SW480 (cell line): Measurements from ENCODE around the gene CRYBG1.
"Not testable (repeated sequence)": the region's sequence is repeated elsewhere in the genome, so short reads cannot be mapped to it uniquely, and the experiment has no call there.

Experiments
- DNase-seq: peaks from one replicate; pipeline ENCODE4 v3.0.0-alpha.2; 2016; ENCODE audit warnings: low spot score

The CRYBG1 gene

DNA sequence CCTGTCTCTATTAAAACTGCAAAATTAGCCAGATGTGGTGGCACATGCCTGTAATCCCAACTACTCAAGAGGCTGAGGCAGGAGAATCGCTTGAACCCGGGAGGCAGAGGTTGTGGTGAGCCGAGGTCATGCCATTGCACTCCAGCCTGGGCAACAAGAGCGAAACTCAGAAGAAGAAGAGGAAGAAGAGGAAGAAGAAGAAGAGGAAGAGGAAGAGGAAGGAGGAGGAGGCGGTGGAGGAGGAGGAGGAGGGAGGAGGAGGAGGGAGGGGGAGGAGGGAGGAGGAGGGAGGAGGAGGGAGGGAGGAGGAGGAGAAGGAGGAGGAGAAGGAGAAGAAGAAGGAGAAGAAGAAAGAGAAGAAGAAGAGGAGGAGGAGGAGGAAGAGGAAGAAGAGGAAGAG, 228.4 kb downstream of the CRYBG1 start:
- not testable (repeated sequence) for DNase-seq

DNA sequence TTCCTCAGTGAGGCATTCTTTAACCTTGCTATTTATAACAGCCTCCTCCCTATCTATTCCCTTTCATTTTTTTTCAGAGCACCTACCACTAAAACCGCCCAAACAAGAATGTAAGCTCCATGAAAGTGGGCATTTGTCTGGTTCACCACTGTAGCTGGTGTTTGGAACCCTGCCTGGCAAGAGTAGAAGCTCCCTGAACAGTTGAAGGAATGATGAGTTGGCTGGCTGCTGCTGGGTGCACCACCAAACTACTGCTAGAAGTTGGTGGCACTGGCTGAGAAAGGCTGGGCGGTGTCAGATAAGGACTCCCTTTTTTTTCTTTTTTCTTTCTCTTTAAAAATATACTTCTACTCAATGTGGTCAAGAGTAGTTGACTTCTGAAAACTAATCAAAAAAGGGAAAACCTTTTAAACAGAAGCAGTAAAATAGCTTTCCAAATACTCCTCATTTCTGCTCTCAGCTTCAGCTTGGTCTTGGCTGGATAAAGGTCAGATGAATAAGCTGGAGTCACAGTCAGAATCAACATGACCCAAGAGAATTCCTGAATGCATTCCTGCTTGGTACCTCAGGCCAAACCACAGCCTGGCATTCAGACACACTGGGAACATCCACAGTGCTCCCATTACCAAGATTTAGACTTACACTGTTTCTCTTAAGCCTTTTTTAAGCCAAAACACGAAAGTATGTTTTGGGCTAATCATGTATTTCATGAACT, 230.8 kb downstream of the CRYBG1 start:
- DNase-seq, result peak; percentile 3

DNA sequence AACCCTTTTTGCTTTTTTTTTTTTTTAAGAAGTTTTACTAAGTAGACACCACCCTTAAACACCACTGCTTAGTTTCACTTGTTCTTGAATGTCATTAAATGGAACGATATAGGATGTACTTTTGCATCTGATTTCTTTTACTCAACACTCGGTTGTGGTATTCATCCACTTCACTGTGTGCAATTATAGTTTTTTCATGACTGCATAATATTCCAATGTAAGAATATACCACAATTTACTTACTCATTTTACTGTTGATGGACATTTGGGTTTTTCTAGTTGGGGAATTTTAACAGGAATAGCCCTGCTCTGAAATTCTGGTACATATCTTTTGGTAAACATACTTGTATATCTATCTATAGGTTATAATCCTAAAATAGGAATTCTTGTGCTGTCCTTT, 238.9 kb downstream of the CRYBG1 start:
- DNase-seq, result no peak

DNA sequence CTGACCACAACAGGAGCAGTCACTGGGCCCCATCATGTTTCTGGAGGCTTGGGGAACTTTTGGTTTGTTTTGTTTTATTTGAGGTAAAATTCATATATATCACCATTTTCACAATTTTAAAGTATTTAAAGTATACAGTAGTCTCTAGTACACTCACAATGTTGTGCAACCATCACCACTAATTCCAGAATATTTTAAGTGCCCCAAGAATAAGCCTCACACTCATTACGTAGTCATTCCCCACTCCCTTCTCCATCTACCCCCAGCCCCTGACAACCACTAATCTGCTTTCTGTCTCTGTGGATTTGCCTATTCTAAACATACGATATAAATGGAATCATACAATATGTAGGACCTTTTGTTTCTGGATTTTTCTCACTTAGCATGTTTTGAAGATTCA, 239.8 kb downstream of the CRYBG1 start:
- no peak for DNase-seq

DNA sequence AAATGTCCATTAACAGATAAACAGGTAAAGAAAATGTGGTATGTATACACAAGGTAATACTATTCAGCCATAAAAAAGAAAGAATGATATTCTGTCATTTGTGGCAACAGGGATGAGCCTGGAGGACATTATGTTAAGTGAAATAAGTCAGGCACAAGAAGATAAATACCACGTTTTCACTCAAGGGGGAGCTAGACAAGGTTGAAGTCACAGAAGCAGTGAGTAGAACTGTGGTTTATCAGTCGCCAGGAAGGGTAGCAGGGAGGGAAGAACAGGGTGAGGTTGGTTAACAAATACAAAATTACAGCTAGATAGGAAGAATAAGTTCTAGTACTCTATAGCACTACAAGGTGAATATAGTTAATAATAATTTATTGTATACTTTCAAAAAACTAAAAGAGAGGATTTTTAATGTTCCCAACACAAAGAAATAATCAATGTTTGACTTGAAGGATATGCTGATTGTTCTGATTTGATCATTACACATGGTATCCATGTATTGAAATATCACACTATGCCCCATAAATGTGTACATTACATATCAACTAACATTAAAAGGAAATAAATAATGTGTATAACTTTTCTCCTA, 247.7 kb downstream of the CRYBG1 start:
- peak; percentile 52 for DNase-seq

DNA sequence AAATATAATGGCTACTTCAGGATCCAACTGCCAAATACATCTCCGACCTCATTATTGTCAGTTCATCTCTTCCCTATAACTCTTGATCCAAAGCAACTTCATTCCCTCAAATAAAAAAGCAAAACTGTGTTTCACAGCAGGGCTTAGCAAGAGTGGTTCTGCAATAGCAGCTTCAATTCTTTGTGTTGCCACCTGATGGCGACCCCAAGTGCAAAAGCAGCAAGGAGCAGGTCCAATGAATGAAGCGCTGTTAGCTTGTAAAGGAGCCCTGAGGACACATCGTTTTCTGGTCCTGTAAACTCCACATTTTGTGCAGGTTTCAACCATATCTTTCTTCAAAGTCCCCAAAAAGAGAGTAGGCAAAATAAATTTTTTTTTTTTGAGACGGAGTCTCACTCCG, 249.2 kb downstream of the CRYBG1 start:
- peak; percentile 20 for DNase-seq

DNA sequence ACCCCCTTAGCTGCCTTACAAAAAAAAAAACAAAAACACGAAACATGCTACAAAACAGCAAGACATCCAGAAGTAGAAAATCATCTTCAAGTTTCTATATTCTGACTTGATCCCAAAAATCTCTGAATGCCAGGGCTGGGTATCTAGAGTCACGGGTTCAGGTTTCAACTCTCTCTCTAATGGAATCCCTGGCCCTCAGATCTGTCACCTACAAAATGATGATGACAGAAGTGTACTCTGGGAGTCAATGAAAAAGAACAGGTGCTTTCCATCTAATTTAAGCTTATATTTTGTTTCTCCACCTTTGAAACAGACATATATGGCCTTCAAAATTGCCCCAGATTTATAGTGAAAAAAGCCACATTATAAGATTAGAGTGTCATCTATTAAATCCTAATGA, 250.5 kb downstream of the CRYBG1 start:
- no peak for DNase-seq

DNA sequence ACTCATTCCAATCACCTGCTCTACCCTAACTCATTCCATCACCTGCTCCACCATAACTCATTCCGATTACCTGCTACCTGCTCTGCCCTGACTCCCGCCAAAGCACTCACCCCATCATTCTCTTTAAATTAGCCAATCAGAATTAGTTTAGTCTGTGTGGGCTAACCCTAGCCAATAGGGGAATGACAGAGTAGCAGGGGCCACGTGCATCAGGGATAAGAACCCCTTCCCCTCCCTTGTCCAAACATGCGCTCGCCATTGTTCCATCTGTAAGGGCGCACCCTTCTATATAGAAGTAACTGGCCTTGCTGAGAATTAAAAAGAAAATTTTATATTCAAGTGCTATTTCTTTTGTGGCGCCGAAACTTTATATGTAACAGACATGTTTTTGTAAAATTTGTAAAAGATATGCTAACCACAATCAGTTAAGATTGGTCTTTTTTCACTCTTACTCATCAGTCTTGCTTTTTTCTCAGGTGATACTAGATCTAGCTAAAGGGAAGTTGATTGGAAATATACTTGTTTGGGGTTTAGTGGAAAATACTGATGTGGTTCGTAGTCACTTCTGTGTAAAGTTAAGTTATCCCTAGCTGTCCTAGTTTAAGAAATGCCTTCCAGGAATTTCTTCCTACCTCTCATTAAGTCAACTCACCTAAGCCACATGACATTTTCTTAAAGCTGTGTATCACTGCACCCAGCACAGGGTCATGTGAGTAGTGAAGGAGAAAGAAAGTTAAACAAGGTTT, 252.3 kb downstream of the CRYBG1 start:
- no peak for DNase-seq

DNA sequence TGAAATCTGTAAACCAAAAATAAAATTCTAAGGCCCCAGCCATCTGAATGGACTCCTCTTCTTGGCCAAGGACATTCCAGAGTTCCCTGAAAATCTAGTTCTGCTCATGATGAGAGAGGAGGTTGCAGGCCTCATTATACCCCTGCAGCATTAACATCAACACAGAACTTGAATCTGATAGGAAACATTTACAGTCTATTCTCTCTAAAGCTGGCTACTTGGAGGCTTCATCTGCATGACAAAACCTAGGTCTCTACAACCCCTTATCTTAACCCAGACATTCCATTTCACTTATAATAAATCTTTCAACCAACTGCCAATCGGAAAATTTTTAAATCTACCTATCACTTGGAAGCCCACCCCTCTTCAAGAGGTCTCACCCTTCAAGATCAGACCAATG, 253.1 kb downstream of the CRYBG1 start:
- DNase-seq, result no peak

DNA sequence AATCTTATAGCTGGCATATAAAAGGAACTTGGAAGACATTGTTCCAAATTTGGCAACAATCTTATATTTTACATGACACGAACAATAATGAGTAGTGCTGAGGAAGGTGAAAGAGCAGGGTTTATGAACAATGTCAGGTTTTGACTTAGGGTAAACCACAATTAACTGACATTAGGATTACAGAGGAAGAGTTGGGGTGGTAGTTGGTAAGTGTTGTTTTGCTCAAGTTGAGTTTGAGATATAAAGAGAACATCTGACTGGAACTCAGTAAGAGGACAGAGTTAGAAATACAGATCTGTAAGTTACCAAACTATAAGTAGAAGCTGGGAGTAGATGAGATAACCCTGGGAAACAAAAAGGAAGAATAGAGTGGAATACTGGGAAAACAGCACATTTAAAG, 253.6 kb downstream of the CRYBG1 start:
- DNase-seq, result no peak

DNA sequence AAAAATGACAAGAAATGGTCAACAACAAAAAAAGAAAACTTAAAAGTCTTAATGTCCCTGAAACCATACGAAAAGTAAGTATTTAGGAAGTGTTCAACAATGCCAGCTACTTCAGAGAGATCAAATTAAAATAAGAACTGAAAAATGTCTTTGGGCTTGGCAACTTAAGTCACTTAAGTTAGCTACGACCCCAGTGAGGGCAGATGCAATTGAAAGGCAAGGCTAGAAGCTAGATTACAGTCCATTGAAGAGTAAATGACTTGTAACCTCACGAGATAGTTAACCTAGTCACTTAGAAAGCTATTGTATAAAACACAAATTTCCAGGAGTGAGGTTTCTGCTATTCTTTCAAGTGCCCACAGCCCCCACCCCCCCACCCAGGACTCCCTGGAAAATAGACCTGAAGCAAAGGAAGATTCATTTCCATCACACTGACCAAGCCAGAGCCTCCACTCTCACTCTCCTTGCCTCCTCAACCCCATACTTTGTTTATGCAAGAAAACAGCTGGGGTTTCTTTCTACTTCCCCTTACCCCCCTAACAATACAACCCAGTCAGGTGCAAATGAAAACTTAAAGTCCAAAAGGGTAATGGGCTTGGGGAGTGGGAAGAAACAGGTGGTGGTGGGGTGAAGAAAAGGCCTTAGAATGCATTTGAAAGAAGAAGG, 254.2 kb downstream of the CRYBG1 start:
- DNase-seq, result no peak

DNA sequence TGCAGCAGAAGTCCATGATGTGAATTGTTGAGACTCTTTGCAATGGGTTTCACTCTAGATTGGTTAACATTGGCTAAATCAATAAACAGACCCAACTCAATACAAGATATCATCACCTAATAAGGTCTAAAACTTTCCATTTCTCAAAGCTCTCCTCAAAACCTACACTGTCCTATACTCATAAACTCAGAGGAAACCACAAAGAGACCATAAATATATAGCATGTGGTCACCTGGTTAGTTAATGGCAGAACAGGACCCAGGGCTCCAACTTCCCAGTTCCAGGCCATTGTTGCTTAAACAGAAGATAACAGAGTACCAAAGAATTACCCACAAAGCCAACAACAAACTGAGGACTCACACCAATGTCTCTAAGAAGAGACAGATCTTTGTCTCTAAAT, 256.8 kb downstream of the CRYBG1 start:
- no peak for DNase-seq

DNA sequence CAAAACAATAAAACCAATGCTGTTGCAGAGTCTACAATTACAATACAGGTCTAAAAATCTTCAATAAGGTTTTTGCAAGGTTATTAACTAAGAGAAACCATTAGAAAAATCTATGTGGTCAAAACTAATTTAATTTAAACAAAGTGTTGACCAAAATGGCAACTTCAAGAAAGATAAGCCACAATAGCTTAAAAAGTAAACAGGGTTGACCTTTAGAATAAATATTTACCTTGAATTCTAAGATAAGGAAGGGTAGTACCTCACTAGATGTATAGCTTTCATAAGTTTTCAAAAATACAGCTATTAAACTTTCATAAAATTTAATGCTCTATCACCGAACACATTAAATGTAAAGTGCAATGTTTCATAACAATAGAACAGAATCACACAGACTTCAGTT, 257.3 kb downstream of the CRYBG1 start:
- no peak for DNase-seq

DNA sequence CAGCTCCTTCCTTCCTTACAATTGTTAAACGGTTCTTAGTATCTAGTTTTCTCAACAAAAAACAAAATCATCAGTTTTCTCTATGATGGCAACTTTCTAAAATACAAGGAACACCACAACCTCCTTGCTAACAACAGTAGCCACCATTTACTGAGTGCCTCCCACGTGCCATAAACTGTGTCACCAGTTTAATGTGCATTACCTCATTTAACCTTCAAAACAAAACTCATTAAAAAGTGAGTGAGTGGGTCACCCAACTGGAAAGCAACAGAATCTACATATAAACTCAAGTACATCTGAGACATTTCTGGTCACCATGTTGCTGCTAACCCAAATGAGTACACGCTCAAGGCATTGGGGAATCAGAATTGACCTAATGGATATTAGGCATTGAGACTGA, 257.8 kb downstream of the CRYBG1 start:
- no peak for DNase-seq

DNA sequence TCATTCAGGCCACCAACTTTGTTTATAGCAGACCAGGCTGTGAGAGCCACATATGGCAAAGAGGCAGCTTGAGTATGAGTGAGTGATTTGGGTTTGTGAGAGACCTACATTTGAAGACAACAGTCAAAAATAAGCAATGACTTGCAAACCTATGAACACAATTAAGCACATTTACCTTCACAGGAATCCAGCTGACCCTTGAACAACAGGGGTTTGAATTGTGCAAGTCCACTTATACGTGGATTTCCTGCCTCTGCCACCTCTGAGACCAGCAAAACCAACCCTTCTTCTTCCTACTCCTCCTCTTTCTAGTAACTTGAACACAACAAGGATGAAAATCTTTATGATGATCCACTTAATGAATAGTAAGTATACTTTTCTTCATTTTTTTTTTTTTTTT, 258.7 kb downstream of the CRYBG1 start:
- DNase-seq, result no peak

DNA sequence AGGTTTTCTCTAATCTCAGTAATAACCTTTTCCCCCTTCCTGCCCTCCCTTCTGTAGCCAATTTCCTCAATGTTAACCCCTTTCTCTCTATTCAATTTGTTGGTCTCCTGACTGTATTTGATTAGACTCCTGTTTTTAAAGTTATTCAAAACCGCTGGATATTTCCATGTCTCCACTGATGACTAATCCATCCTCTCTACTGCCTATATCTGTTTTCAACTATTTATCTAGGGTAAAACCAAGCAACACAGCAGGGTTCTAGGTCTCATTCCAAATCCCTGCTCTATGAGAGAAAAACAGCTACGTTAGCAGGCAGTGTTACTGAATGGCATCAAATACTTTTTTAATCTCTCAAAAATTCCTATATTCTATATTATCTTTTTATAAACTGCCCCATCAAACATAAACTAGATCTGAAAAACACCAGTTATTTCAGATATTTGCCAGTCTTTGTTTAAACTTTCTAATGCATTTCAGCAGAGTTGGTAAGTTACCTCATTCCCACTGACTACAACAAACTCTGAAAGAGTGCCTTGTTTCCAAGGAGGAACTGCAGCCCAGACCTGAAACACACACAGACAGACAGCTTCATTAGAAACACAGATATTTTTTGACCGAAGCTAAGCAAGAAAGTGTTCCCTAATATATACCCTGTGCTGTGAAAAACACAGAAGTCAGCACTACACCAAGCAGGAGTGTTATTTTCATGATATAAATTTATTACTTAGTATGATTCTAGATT, 260.6 kb downstream of the CRYBG1 start:
- no peak for DNase-seq
